HepG2 (cell line): Measurements from ENCODE around the gene RPAP2. TPM values are rescaled to one million over a fixed set of nuclear protein-coding genes. Genes with fewer than 3 reads are reported as not detected.

Source experiments
- AGO1 ChIP-seq: fragments of 200-400 bp; formaldehyde crosslinking; IDR thresholded peaks from 2 replicates; pipeline ENCODE4 v1.6.1; 2017; ENCODE audit warnings: mild to moderate bottlenecking, low read depth, low read length, moderate library complexity; ENCODE audit not compliant: poor library complexity, severe bottlenecking
- ARHGAP35 ChIP-seq: sonication (generic); formaldehyde crosslinking; IDR thresholded peaks from 2 replicates; pipeline ENCODE4 v1.9.0; 2022; ENCODE audit warnings: mild to moderate bottlenecking, inconsistent platforms, moderate library complexity, missing genetic modification reagents, borderline replicate concordance
- ARNTL ChIP-seq: sonication (generic); formaldehyde crosslinking; IDR thresholded peaks from 2 replicates; pipeline ENCODE4 v1.4.0; 2020; ENCODE audit warnings: mild to moderate bottlenecking, missing genetic modification reagents
- DPF2 ChIP-seq: sonication (generic); formaldehyde crosslinking; IDR thresholded peaks from 2 replicates; pipeline ENCODE4 v1.4.0; 2020; ENCODE audit warnings: mild to moderate bottlenecking, low read depth, missing genetic modification reagents, borderline replicate concordance
- FOSL2 ChIP-seq: sonication (generic); formaldehyde crosslinking; IDR thresholded peaks from 2 replicates; pipeline ENCODE4 v1.4.0; 2020; ENCODE audit warnings: missing genetic modification reagents
- KAT7 ChIP-seq: IDR thresholded peaks from 2 replicates; pipeline ENCODE4 v1.6.1; 2018; ENCODE audit warnings: borderline replicate concordance, missing compliant biosample characterization
- MEIS2 ChIP-seq: sonication (generic); formaldehyde crosslinking; IDR thresholded peaks from 2 replicates; pipeline ENCODE4 v1.9.0; 2021; ENCODE audit warnings: mild to moderate bottlenecking, missing genetic modification reagents
- PPARG ChIP-seq: conservative IDR thresholded peaks from 2 replicates; pipeline ENCODE4 v1.6.1; 2016; ENCODE audit warnings: missing biosample characterization, missing genetic modification reagents
- SP1 ChIP-seq, 2 experiments: fragments of 450-650 bp in 1 of 2; sonication (generic) in 1 of 2; formaldehyde crosslinking in 1 of 2; IDR thresholded peaks; 2 replicates each; pipeline versions ENCODE4 v1.4.0 to v1.6.1; 2016 to 2020; ENCODE audit warnings: missing genetic modification reagents in 1 of 2
- YY1 ChIP-seq: IDR thresholded peaks from 2 replicates; pipeline ENCODE4 v1.6.1; 2011; ENCODE audit warnings: low read length, low read depth, moderate library complexity, mild to moderate bottlenecking; ENCODE audit not compliant: insufficient read depth, insufficient replicate concordance
- ZNF510 ChIP-seq: sonication (generic); formaldehyde crosslinking; IDR thresholded peaks from 2 replicates; pipeline ENCODE4 v1.4.0; 2020; ENCODE audit warnings: low read depth, mild to moderate bottlenecking, missing genetic modification reagents
- ZNF644 ChIP-seq: IDR thresholded peaks from 2 replicates; pipeline ENCODE4 v1.6.1; 2016; ENCODE audit warnings: low read depth
- ZNF850 ChIP-seq: sonication (generic); formaldehyde crosslinking; conservative IDR thresholded peaks from 2 replicates; pipeline ENCODE4 v1.9.0; 2021; ENCODE audit warnings: mild to moderate bottlenecking, missing genetic modification reagents
- polyA plus RNA-seq, 8 experiments: library from polyadenylated mRNA; depleted of rRNA in 3 of 8; stranded (reverse) in 7 of 8; unstranded in 1 of 8; fragments of >200 nt; fragmentation: Illumina TruSeq in 4 of 8; extraction: Trizol in 4 of 8; gene quantifications; 2 replicates each; pipeline versions ENCODE4 v1.2.1 to v1.2.3, GENCODE V29; 2011 to 2016; ENCODE audit warnings: low read depth in 4 of 8, missing spikeins in 1 of 8, mixed read lengths in 1 of 8; ENCODE audit not compliant: insufficient read depth in 1 of 8
- total RNA-seq, 5 experiments: library from RNA; depleted of rRNA; stranded (reverse); fragments of >200 nt; fragmentation: Illumina TruSeq; extraction: Trizol; gene quantifications; 2 replicates each; pipeline ENCODE4 v1.2.3, GENCODE V29; 2016; ENCODE audit warnings: low read depth in 1 of 5
- TF ChIP-seq, protein P1 (sequence below): sonication (generic); formaldehyde crosslinking; IDR thresholded peaks from 2 replicates; pipeline ENCODE4 v1.5.0; 2020; ENCODE audit warnings: mild to moderate bottlenecking, missing genetic modification reagents, borderline replicate concordance
- TF ChIP-seq, protein P2 (sequence below): sonication (generic); formaldehyde crosslinking; IDR thresholded peaks from 2 replicates; pipeline ENCODE4 v1.5.0; 2020; ENCODE audit warnings: mild to moderate bottlenecking, missing genetic modification reagents, moderate library complexity
- TF ChIP-seq, protein P3 (sequence below): sonication (generic); formaldehyde crosslinking; IDR thresholded peaks from 2 replicates; pipeline ENCODE4 v1.5.1; 2020; ENCODE audit warnings: missing genetic modification reagents, mild to moderate bottlenecking, borderline replicate concordance
- TF ChIP-seq, protein P4 (sequence below): sonication (generic); formaldehyde crosslinking; IDR thresholded peaks from 2 replicates; pipeline ENCODE4 v1.4.0; 2020; ENCODE audit warnings: missing genetic modification reagents, borderline replicate concordance

The RPAP2 gene
- total and polyA plus RNA-seq, 2 of the 13 experiments (the other 11 are each of a cell fraction or from before 2014, with no cell fraction given) = 10.0 to 34.8 TPM

DNA sequence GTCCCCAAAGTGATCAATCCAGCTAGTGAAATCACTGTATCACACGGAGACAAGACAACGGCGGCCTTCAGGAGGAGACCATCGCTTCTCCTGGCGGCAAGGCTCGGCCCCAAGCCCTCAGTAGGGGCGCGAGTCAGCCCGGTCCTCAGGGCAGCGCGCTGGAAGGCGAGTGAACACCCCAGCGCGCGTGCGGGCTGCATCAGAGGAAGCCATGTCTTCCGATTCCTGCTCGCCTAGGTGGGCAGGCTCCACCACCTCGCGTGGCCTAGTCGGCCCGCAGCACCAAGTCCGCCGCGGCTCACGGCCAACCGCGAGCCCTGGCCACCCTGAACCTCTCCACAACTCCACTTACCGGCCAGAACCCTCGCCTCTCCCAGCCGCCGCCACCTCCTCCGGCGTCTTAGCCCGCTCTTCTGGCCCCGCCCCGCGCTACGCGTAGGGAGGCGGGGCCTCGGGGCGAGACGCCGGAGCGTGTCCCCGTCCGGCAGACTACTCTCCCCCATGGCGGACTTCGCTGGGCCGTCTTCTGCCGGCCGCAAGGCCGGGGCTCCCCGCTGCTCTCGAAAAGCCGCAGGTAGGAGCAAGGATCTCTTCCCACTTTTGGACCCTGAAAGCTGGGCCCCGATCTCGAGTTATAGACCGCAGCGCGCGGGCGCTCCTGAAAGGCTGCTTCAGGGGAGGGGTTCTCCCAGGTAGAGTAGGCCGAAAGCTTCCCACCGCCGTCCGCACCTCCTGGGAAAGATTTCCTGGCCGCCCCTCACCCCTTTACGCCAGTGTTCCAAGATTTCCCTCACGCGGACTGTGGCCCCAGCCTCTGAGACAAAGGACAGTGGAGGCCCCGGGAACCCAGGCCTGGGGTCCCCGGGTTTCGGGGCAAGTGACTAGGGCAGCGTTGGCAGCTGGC lies at the start of gene RPAP2, which contains the start of gene GLMN (continued):
- TF ChIP-seq KAT7 (CRISPR knock-in tag) (peak; percentile 82), DPF2 (CRISPR knock-in tag) (0 out of 2 replicates have a peak, but pooled peaks have one; percentile 17), AGO1 (peak; percentile 62), ARNTL (CRISPR knock-in tag) (no peak), ARHGAP35 (peak; percentile 66), PPARG (CRISPR knock-in tag) (peak; percentile 33; the same call in 1 of the 2 replicates), FOSL2 (CRISPR knock-in tag) (0 out of 2 replicates have a peak, but pooled peaks have one; percentile 18), ZNF644 (no peak), MEIS2 (CRISPR knock-in tag) (no peak), ZNF850 (CRISPR knock-in tag) (no peak), SP1 (IDR thresholded peaks at IDR 0.05) (no peak), SP1 (CRISPR knock-in tag; IDR thresholded peaks at IDR 0.05) (peak; percentile 73), ZNF510 (CRISPR knock-in tag) (peak; percentile 49; the same call in 1 of the 2 replicates), YY1 (peak; percentile 78)
- TF ChIP-seq, protein P1, sequence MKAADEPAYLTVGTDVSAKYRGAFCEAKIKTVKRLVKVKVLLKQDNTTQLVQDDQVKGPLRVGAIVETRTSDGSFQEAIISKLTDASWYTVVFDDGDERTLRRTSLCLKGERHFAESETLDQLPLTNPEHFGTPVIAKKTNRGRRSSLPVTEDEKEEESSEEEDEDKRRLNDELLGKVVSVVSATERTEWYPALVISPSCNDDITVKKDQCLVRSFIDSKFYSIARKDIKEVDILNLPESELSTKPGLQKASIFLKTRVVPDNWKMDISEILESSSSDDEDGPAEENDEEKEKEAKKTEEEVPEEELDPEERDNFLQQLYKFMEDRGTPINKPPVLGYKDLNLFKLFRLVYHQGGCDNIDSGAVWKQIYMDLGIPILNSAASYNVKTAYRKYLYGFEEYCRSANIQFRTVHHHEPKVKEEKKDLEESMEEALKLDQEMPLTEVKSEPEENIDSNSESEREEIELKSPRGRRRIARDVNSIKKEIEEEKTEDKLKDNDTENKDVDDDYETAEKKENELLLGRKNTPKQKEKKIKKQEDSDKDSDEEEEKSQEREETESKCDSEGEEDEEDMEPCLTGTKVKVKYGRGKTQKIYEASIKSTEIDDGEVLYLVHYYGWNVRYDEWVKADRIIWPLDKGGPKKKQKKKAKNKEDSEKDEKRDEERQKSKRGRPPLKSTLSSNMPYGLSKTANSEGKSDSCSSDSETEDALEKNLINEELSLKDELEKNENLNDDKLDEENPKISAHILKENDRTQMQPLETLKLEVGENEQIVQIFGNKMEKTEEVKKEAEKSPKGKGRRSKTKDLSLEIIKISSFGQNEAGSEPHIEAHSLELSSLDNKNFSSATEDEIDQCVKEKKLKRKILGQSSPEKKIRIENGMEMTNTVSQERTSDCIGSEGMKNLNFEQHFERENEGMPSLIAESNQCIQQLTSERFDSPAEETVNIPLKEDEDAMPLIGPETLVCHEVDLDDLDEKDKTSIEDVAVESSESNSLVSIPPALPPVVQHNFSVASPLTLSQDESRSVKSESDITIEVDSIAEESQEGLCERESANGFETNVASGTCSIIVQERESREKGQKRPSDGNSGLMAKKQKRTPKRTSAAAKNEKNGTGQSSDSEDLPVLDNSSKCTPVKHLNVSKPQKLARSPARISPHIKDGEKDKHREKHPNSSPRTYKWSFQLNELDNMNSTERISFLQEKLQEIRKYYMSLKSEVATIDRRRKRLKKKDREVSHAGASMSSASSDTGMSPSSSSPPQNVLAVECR = peak; percentile 90
- TF ChIP-seq, protein P2, sequence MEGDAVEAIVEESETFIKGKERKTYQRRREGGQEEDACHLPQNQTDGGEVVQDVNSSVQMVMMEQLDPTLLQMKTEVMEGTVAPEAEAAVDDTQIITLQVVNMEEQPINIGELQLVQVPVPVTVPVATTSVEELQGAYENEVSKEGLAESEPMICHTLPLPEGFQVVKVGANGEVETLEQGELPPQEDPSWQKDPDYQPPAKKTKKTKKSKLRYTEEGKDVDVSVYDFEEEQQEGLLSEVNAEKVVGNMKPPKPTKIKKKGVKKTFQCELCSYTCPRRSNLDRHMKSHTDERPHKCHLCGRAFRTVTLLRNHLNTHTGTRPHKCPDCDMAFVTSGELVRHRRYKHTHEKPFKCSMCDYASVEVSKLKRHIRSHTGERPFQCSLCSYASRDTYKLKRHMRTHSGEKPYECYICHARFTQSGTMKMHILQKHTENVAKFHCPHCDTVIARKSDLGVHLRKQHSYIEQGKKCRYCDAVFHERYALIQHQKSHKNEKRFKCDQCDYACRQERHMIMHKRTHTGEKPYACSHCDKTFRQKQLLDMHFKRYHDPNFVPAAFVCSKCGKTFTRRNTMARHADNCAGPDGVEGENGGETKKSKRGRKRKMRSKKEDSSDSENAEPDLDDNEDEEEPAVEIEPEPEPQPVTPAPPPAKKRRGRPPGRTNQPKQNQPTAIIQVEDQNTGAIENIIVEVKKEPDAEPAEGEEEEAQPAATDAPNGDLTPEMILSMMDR (CRISPR knock-in tag) = peak; percentile 39
- TF ChIP-seq, protein P3, sequence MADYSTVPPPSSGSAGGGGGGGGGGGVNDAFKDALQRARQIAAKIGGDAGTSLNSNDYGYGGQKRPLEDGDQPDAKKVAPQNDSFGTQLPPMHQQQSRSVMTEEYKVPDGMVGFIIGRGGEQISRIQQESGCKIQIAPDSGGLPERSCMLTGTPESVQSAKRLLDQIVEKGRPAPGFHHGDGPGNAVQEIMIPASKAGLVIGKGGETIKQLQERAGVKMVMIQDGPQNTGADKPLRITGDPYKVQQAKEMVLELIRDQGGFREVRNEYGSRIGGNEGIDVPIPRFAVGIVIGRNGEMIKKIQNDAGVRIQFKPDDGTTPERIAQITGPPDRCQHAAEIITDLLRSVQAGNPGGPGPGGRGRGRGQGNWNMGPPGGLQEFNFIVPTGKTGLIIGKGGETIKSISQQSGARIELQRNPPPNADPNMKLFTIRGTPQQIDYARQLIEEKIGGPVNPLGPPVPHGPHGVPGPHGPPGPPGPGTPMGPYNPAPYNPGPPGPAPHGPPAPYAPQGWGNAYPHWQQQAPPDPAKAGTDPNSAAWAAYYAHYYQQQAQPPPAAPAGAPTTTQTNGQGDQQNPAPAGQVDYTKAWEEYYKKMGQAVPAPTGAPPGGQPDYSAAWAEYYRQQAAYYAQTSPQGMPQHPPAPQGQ (CRISPR knock-in tag) = no peak
- TF ChIP-seq, protein P4, sequence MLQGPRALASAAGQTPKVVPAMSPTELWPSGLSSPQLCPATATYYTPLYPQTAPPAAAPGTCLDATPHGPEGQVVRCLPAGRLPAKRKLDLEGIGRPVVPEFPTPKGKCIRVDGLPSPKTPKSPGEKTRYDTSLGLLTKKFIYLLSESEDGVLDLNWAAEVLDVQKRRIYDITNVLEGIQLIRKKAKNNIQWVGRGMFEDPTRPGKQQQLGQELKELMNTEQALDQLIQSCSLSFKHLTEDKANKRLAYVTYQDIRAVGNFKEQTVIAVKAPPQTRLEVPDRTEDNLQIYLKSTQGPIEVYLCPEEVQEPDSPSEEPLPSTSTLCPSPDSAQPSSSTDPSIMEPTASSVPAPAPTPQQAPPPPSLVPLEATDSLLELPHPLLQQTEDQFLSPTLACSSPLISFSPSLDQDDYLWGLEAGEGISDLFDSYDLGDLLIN (CRISPR knock-in tag) = 0 out of 2 replicates have a peak, but pooled peaks have one; percentile 51
